ENCODE results near the gene NR4A3.

NR4A3 gene

GRCh38 chr9:99814359-99814758 lies 7.3 kb upstream of the NR4A3 start:
- DNase-seq = no peak

- DNase-seq = no peak
Observed at GRCh38 chr9:99816392-99816791, 5.3 kb upstream of the NR4A3 start.

GRCh38 chr9:99818500-99818899 lies 3.2 kb upstream of the NR4A3 start:
- no peak for DNase-seq

GRCh38 chr9:99819123-99819855 lies 2.4 kb upstream of the NR4A3 start:
- DNase-seq = peak; percentile 86 to 91

DNA sequence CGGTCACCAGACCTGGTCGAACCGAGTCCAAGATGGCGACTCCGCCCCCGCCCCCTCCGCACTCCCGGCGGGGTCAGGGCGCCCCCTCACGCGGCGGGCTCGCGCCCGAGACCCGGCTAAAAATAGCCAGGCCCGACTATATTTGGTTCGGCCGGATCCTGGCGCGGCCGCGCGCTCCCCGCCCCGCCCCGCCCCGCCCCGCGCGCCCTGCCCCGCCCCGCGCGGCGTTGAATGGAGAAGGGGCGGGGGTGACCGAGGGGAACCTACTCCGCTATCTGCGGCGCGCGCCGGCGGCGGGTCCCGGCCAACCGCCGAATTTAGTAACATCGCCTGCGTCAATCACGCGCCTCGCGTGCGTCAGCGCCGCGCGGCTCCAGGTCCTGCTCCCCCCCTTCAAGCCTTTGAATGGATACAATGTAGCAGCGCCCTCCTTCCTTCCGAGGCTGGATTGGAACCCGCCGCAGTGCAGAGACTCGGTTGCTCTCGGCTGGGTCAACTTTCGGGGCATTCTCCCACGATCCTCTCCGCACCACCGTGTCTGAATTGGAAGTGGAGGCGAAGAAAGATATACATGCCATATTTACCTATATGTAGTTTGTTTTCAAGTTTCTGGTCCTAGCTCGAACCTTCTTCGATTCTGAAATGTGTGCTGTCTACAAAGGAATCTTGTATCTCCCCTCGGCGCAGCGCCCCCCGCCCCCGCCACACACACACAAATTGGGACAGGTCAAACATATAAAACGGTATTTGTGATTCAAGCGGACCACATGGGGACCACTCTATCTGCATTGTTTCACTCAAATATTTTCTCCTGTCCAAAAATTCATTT lies 1.6 kb upstream of the NR4A3 start:
- peak; percentile 84 to 87 for DNase-seq

GRCh38 chr9:99820685-99821395 lies 845 bp upstream of the NR4A3 start:
- peak; percentile 37 to 42 for DNase-seq

DNA sequence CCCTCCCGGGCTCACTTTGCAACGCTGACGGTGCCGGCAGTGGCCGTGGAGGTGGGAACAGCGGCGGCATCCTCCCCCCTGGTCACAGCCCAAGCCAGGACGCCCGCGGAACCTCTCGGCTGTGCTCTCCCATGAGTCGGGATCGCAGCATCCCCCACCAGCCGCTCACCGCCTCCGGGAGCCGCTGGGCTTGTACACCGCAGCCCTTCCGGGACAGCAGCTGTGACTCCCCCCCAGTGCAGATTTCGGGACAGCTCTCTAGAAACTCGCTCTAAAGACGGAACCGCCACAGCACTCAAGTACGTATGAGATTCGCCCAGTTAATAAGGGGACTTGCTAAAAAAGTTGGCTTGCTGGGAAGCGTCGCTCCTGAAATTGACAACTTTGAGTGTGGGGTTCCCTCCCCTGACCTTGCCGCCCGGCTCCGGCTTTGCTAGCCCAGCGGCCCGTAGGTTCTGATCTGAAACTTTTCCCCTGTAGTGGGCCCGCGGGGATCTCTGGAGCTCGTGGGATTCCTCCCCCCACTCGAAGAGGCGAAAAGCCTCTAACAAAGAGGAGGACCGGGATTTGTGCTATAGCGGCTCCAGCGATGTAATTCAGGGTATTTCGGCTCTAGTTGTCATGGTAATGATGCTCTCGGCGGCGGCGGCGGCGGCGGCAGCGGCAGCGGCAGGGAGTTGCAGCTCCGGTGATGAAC lies 572 bp downstream of the NR4A3 start:
- peak; percentile 43 to 50 for DNase-seq

DNA sequence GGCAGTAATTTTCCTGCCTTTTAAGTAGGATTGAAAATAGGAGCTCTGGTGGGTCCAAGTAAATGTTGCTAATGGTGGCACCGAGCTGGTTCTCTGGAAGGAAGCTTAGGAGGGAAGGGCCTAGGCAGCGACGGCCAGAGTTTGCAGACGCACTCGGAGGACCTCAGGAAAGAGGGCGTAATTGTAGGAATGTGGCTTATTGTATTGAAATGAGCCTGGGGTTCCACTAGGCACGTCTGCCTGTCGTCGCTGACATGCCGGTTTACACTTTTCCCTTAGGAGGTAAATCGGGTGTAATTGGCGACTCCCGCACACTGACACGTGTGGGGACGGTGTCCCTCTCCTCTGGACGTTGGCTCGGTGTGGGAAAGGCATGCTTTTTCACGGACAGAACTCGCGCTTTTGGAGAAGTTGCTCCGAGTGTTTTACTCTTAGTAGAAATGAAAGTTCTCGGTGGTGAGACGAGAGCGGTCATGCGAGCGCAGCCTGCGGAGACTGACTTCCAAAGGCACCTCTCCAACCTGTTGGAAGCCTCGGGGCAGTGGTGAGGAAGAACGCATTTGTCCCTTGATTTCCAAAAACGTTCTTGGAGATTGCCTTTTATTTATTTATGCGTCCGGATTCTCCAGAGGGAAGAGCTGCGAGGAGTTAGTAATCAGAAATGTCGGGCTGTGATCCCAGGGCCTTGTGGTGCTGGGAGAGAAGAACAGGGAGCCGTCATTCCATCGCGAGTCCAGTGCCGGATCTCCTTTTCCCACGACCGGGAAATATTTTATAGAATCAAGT lies 1.3 kb downstream of the NR4A3 start:
- no peak for DNase-seq

- peak; percentile 91 to 93 for DNase-seq
Observed at GRCh38 chr9:99823681-99824377, 2.1 kb downstream of the NR4A3 start.

GRCh38 chr9:99824378-99825171 lies 2.9 kb downstream of the NR4A3 start:
- peak; percentile 61 to 64 for DNase-seq

DNA sequence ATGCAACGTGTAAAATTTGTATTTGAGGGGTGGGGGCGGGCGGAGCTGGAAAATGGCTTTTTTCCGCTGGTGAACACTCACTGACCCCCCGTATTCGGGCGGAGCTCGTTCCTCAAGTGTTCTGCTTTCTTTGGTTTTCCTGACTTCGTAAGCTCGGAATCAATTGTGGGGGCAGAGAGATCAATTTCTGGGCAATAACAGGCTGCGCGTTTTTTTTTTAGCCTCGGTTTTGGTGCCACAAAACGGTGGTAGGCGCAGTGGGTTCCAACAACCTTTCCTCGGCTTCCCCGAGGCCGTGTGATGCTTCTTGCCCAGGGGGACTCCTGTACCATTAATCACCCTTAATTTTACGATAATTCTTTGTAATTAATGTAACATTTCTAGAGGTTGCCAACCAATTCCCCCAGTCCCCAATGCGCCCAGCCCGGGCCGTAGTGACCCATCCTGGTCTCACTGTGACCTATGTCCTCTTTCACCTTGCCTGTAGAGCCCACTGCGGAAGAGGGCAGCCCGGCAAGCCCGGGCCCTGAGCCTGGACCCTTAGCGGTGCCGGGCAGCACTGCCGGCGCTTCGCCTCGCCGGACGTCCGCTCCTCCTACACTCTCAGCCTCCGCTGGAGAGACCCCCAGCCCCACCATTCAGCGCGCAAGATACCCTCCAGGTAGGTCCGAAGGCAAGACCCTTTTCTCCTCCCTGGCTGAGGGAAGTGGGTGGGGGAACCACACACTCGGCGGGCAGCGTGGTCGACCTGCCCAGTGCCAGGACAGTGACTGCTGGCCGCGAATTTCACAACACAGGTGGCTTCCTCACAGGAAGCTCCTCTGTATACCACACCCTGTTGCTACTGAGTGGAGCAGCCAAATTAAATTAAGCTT lies 3.7 kb downstream of the NR4A3 start:
- DNase-seq = no peak

DNA sequence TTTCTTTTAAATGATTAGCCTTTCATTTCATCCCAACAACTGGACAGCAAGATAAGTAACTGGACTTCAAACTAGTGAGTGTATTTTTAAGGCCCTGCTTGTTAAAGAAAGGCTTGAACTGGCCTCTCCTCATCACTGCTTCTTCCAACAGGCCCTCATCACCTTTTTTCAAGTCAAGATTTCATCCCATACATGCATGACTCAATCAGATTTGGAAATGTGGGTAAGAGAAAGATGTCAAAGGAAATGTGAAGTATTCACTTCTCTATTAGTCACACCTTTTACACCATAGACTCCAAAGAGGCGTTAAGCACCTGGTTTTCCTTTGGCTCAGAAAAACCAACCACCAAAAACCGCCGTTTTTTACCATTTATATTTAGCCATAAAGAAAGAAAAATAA lies 4.9 kb downstream of the NR4A3 start:
- no peak for DNase-seq

DNA sequence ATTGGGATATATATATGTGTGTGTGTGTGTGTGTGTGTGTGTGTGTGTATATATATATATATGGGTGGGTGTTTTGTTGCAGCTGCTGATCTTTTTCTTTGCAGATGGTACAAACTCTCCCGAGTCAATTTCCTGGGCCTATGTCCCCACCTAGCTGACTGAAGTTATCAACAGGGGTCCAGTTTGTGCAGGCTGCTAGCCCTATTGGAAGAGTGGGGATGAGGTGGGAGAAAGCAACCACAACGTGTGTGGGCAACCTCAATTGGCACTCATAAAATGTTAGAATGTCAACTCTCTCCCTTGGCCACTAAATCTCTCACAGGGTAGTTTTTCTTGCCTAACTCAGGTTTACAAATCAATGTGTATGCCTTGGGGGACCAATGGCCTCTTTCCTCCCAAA lies 5.6 kb downstream of the NR4A3 start:
- DNase-seq = no peak

- no peak for DNase-seq
Observed at GRCh38 chr9:99828054-99828416, 6.3 kb downstream of the NR4A3 start.

DNA sequence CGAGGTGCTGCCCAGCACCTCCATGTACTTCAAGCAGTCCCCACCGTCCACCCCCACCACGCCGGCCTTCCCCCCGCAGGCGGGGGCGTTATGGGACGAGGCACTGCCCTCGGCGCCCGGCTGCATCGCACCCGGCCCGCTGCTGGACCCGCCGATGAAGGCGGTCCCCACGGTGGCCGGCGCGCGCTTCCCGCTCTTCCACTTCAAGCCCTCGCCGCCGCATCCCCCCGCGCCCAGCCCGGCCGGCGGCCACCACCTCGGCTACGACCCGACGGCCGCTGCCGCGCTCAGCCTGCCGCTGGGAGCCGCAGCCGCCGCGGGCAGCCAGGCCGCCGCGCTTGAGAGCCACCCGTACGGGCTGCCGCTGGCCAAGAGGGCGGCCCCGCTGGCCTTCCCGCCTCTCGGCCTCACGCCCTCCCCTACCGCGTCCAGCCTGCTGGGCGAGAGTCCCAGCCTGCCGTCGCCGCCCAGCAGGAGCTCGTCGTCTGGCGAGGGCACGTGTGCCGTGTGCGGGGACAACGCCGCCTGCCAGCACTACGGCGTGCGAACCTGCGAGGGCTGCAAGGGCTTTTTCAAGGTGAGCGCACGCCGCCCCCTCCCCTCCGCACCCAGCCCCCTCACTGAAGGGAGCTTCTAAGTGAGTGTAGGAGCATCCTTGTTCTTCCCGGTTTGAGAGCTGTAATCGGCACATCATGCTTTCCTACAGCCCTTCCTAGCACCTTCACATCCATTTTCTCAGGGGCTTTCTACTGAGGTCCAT lies 6.9 kb downstream of the NR4A3 start:
- DNase-seq = no peak

DNA sequence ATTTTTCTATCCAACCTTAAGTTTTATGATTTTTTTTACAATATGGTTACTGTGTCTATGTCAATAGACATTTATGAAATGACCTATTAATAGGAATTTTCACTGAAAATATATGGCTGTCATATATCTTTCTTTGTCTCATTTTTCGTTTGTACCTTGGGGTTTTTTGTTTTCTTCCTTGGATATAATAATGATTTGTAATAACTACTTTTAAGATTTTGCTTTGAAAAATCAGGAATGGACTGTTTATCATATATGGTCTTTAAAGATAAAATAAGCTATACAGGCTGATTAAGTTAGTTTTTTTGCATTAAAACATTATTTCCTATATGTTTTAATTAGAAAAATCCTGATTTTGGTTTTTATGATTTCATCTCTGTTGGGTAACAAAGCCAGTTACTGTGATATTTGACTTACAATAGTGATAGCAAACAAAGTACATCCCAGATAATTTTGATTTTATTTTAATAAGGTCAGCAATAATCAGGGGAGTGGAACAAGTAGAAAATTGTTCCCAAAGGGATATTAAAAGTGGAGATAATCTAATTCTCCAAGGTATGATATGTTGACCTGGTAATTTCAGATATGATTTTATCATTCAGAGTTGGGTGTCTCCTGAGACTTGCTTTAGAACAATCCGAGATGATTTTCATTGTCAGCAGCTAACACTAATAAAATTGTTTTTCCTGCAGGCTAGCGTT lies 10.3 kb downstream of the NR4A3 start:
- no peak for DNase-seq

DNA sequence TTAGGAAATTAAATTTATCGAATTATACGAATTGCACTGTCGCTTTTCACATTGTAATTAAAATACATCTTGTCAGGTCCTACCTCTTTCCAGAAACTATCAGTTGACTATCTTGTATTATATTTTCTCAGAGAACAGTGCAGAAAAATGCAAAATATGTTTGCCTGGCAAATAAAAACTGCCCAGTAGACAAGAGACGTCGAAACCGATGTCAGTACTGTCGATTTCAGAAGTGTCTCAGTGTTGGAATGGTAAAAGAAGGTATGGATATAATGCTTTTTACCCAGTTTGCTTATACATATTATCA lies 10.8 kb downstream of the NR4A3 start:
- DNase-seq = no peak

DNA sequence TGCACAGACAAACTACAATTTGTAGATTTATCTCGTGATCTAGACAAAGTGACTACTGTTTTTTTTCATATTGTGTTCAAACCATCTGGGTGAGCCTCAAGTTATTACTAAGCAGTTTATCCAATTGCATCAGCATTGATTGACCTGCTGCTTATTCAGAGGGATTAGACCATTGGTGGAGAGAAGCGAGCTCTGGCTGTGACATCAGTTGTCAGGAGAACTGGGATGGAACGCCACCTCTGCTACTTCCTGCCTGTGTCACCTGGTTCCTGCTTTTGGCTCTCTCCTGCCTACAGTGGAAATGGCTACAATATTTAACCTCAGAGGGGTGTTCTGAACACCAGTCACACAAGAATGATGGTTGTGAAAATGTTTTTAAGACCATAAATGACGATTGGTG lies 12.1 kb downstream of the NR4A3 start:
- DNase-seq = no peak

- no peak for DNase-seq
Observed at GRCh38 chr9:99834474-99834873, 12.8 kb downstream of the NR4A3 start.

Measured in activated CD4-positive, alpha-beta T cell treated with anti-CD3 and anti-CD28 coated beads, Interleukin-2, amount 50 U/mL, for 4 hours (primary cell).